Left ventricle myocardium inferior (tissue), 1 donor: ENCODE measurements around the gene TRRAP. TPM values are rescaled to one million over a fixed set of nuclear protein-coding genes. Genes with fewer than 3 reads are reported as not detected.
"Not testable (repeated sequence)": the region's sequence is repeated elsewhere in the genome, so short reads cannot be mapped to it uniquely, and the experiment has no call there.

Experiments
- DNase-seq: peaks from one replicate; pipeline ENCODE4 v3.0.0-alpha.2; 2020
- H3K27ac ChIP-seq: fragments of 200-600 bp; replicated peaks from 2 replicates; pipeline ENCODE4 v1.8.0; 2021
- H3K27me3 ChIP-seq: fragments of 200-600 bp; 2 replicates; pipeline ENCODE4 v1.8.0; 2021; ENCODE audit warnings: low read depth
- H3K36me3 ChIP-seq: fragments of 200-600 bp; 2 replicates; pipeline ENCODE4 v1.8.0; 2021
- H3K4me1 ChIP-seq: fragments of 200-600 bp; 2 replicates; pipeline ENCODE4 v1.8.0; 2021
- H3K4me3 ChIP-seq: fragments of 200-600 bp; 2 replicates; pipeline ENCODE4 v1.8.0; 2021; ENCODE audit warnings: mild to moderate bottlenecking, moderate library complexity
- H3K9me3 ChIP-seq: fragments of 200-600 bp; replicated peaks from 2 replicates; pipeline ENCODE4 v1.8.0; 2021
- CTCF ChIP-seq: fragments of 200-600 bp; IDR thresholded peaks from 2 replicates; pipeline ENCODE4 v1.8.0; 2021; ENCODE audit warnings: antibody characterized with exemption, mild to moderate bottlenecking, borderline replicate concordance
- intact Hi-C: fragments of 100-400 bp; cut with micrococcal nuclease; formaldehyde crosslinking; loops from one replicate; pipeline ENCODE4 v1.11.0; 2022
- total RNA-seq: library from RNA; stranded (reverse); fragmentation: NEBNext Ultra II Directional; extraction: Animal tissue kit (Norgen Biotek cat#: 25700); gene quantifications from one replicate; pipeline ENCODE4 v1.2.1, GENCODE V29; 2021
- donor health status: DM: no; HTN: yes; CAD: no; lungs with severe emphysema.

The TRRAP gene
- total RNA-seq, 1 donor from 2014 or later: 15.5 TPM

- H3K36me3 ChIP-seq: peaks cover 92% of the 10 kb centered on the region
- H3K27me3 ChIP-seq: no peaks in the 10 kb centered on the region
- H3K4me3 ChIP-seq: no peak overlapping the region
- no peaks in the 10 kb centered on the region for H3K9me3 ChIP-seq
- no peak for TF ChIP-seq CTCF
- H3K27ac ChIP-seq: no peak overlapping the region
- no peak for DNase-seq
- intact Hi-C loops: no loop called here
- H3K4me1 ChIP-seq: peaks cover 25% of the 10 kb centered on the region
Measured at GRCh38 chr7:99038086-99038855, 159.9 kb downstream of the TRRAP start.

DNA sequence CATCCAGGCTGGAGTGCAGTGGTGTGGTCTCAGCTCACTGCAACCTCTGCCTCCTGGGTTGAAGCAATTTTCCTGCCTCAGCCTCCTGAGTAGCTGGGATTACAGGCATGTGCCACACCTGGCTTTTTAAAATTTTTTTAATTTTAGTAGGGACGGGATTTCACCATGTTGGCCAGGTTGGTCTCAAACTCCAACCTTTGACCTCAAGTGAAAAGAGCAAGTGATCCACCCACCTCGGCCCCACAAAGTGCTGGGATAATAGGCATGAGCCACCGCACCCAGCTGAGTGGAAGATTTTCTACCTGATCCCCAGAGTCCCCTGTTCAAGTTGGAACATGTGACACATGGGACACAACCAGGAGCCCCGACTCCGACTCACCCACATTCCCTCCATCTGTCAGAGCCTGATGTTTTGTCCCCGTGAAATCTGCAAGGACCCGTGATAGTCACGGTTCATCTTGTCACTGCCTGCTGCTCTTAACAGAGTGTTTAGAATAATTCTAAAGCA, 161.1 kb downstream of the TRRAP start:
- intact Hi-C loops: no loop called here
- Histone ChIP-seq H3K4me3 (no peak overlapping the region), H3K4me1 (peaks cover 26% of the 10 kb centered on the region), H3K27ac (no peak overlapping the region), H3K36me3 (peaks cover 92% of the 10 kb centered on the region), H3K9me3 (no peaks in the 10 kb centered on the region), H3K27me3 (no peaks in the 10 kb centered on the region)
- no peak for TF ChIP-seq CTCF
- DNase-seq: no peak

- Histone ChIP-seq H3K4me1 (peaks cover 26% of the 10 kb centered on the region), H3K27ac (peak overlapping the region; percentile 77), H3K4me3 (no peak overlapping the region), H3K9me3 (no peaks in the 10 kb centered on the region), H3K27me3 (no peaks in the 10 kb centered on the region), H3K36me3 (peaks cover 92% of the 10 kb centered on the region)
- DNase-seq: peak; percentile 76
- TF ChIP-seq CTCF: peak; percentile 83
- intact Hi-C loops: loop anchor here (5.0 kb wide), 1 partner anchor 272 kb away; no protein-coding TSS in a partner anchor
Measured at GRCh38 chr7:99040104-99040958, 162.0 kb downstream of the TRRAP start.

GRCh38 chr7:99041526-99041925, 163.2 kb downstream of the TRRAP start:
- no peak for DNase-seq
- Histone ChIP-seq H3K27me3 (no peaks in the 10 kb centered on the region), H3K4me1 (peaks cover 26% of the 10 kb centered on the region), H3K4me3 (no peak overlapping the region), H3K36me3 (peaks cover 92% of the 10 kb centered on the region), H3K9me3 (no peaks in the 10 kb centered on the region), H3K27ac (peak overlapping the region; percentile 77)
- intact Hi-C loops: loop anchor here (5.0 kb wide), 1 partner anchor 271 kb away; no protein-coding TSS in a partner anchor
- no peak for TF ChIP-seq CTCF

- H3K36me3 ChIP-seq: peaks cover 93% of the 10 kb centered on the region
- H3K27me3 ChIP-seq: no peaks in the 10 kb centered on the region
- H3K27ac ChIP-seq: peak overlapping the region; percentile 22
- intact Hi-C loops: loop anchor here (5.0 kb wide), 1 partner anchor 269 kb away; no protein-coding TSS in a partner anchor
- no peak overlapping the region for H3K4me3 ChIP-seq
- DNase-seq: no peak
- TF ChIP-seq CTCF: no peak
- no peaks in the 10 kb centered on the region for H3K9me3 ChIP-seq
- peaks cover 20% of the 10 kb centered on the region for H3K4me1 ChIP-seq
Measured at GRCh38 chr7:99042957-99043356, 164.6 kb downstream of the TRRAP start.

GRCh38 chr7:99044858-99045257, 166.5 kb downstream of the TRRAP start:
- Histone ChIP-seq H3K36me3 (peaks cover 92% of the 10 kb centered on the region), H3K4me1 (peaks cover 27% of the 10 kb centered on the region)
- H3K27ac ChIP-seq, DNase-seq, H3K27me3 ChIP-seq, H3K9me3 ChIP-seq, H3K4me3 ChIP-seq: not testable (repeated sequence)
- intact Hi-C loops: loop anchor here (5.0 kb wide), 1 partner anchor 267 kb away; no protein-coding TSS in a partner anchor

DNA sequence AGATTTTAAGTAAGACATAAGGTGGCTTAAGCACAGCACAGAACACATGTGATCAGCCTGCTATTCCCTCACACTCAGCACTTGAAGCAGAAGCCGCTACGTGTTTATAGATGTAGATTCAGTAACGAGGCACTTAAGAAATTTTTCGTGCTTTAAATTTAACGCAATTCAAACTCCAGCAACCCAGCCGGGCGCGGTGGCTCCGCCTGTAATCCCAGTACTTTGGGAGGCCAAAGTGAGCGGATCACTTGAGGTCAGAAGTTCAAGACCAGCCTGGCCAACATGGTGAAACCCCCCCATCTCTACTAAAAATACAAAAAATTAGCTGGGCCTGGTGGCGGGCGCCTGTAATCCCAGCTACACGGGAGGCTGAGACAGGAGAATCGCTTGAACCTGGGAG, 167.9 kb downstream of the TRRAP start:
- intact Hi-C loops, H3K4me3 ChIP-seq, H3K9me3 ChIP-seq, DNase-seq, H3K27me3 ChIP-seq, H3K27ac ChIP-seq: not testable (repeated sequence)
- peaks cover 91% of the 10 kb centered on the region for H3K36me3 ChIP-seq
- peaks cover 15% of the 10 kb centered on the region for H3K4me1 ChIP-seq
